Gastroesophageal sphincter (tissue), 3 donors: ENCODE measurements around the gene EPB41L3.

ENCODE experiments used
- EP300 ChIP-seq: sonication (generic); formaldehyde crosslinking; IDR thresholded peaks from one replicate; pipeline ENCODE4 v1.6.1; 2017; ENCODE audit warnings: antibody characterized with exemption, mild to moderate bottlenecking
- POLR2A ChIP-seq, 2 donors: fragments of 450-650 bp; IDR thresholded peaks; one replicate each; pipeline ENCODE4 v1.6.1; 2017; ENCODE audit warnings: antibody characterized with exemption in 2 of 2, mild to moderate bottlenecking in 2 of 2, moderate library complexity in 1 of 2
- POLR2AphosphoS5 ChIP-seq: sonication (generic); formaldehyde crosslinking; IDR thresholded peaks from one replicate; pipeline ENCODE4 v1.6.1; 2017; ENCODE audit warnings: antibody characterized with exemption
- TF ChIP-seq, protein P1 (sequence below), 4 experiments: fragments of 200-600 bp in 2 of 4; fragments of 450-650 bp in 2 of 4; sonication (generic) in 1 of 4; IDR thresholded peaks; one replicate each; pipeline ENCODE4 v1.5.1; 2017 to 2019; ENCODE audit warnings: antibody characterized with exemption in 4 of 4, mild to moderate bottlenecking in 2 of 4, moderate library complexity in 2 of 4

DNA sequence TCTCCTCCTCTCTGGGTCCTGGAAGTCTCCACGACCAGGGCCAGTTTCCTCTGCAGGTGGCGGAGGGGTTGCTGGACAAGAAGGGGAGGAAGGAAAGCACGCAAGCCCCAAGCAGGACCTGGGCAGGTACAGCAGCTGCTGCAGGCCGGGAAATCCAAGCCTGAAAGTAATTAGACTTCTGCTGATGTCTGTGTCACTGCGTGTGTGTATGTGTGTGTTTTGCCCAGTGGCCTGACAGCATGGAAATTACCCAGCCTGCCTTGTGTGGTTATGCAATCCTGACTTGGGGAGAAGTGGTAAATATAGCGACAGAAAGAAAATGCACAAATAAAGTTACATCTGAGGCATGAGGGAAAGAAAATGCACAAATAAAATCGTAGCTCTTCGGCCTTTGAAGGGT is 126.5 kb downstream of the EPB41L3 start:
- TF ChIP-seq POLR2A (IDR thresholded peaks at IDR 0.05) (no peak), EP300 (no peak), POLR2AphosphoS5 (no peak)
- TF ChIP-seq, protein P1, sequence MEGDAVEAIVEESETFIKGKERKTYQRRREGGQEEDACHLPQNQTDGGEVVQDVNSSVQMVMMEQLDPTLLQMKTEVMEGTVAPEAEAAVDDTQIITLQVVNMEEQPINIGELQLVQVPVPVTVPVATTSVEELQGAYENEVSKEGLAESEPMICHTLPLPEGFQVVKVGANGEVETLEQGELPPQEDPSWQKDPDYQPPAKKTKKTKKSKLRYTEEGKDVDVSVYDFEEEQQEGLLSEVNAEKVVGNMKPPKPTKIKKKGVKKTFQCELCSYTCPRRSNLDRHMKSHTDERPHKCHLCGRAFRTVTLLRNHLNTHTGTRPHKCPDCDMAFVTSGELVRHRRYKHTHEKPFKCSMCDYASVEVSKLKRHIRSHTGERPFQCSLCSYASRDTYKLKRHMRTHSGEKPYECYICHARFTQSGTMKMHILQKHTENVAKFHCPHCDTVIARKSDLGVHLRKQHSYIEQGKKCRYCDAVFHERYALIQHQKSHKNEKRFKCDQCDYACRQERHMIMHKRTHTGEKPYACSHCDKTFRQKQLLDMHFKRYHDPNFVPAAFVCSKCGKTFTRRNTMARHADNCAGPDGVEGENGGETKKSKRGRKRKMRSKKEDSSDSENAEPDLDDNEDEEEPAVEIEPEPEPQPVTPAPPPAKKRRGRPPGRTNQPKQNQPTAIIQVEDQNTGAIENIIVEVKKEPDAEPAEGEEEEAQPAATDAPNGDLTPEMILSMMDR (IDR thresholded peaks at IDR 0.05), result no peak
